ENCODE results near the gene DLGAP4.

DLGAP4 gene

DNA sequence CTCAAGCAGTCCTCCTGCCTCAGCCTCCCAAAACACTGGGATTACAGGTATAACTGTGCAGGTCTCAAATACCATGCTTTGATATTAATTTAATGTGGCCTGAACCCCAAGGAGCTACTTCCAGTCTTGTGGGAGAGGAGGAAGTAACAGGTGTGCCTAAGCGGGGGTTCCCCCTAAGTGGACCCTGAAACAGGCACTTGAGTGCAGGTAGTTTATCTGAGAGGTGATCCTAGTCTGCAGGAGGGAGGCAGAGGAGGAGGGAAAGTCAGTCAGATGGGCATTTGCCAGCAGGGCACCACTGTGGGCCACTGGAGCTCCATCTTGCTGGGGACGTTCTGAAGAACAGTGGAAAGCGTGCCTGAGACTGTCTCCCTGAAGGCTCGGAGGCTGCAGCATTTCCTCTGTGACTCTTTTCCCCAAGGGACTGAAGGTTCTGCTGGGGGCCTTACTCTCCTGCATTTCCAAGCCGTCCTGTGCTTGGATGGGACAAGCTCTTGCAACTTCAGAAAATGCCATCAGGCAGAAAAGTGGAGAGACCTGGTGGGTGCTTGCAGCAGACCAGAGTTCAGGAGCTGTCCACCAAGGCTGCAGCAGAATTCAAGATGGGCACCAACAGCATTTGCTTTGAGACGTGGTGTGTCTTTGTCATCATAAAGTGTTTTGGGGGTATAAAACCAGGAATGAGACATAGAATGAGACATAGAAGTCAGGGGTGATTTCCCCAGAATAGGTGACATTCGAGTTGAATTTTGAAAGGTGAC is 4.6 kb upstream of the DLGAP4 start:
- TF ChIP-seq, protein P1, sequence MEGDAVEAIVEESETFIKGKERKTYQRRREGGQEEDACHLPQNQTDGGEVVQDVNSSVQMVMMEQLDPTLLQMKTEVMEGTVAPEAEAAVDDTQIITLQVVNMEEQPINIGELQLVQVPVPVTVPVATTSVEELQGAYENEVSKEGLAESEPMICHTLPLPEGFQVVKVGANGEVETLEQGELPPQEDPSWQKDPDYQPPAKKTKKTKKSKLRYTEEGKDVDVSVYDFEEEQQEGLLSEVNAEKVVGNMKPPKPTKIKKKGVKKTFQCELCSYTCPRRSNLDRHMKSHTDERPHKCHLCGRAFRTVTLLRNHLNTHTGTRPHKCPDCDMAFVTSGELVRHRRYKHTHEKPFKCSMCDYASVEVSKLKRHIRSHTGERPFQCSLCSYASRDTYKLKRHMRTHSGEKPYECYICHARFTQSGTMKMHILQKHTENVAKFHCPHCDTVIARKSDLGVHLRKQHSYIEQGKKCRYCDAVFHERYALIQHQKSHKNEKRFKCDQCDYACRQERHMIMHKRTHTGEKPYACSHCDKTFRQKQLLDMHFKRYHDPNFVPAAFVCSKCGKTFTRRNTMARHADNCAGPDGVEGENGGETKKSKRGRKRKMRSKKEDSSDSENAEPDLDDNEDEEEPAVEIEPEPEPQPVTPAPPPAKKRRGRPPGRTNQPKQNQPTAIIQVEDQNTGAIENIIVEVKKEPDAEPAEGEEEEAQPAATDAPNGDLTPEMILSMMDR (conservative IDR thresholded peaks at IDR 0.05; ENCODE audit: control insufficient read depth, insufficient read depth, low read depth, low read length), result no peak
- no peak for DNase-seq (ENCODE audit: low read depth)
- H3K4me3 ChIP-seq (ENCODE audit: control insufficient read depth, low read depth, low read length), result no peak overlapping the region

DNA sequence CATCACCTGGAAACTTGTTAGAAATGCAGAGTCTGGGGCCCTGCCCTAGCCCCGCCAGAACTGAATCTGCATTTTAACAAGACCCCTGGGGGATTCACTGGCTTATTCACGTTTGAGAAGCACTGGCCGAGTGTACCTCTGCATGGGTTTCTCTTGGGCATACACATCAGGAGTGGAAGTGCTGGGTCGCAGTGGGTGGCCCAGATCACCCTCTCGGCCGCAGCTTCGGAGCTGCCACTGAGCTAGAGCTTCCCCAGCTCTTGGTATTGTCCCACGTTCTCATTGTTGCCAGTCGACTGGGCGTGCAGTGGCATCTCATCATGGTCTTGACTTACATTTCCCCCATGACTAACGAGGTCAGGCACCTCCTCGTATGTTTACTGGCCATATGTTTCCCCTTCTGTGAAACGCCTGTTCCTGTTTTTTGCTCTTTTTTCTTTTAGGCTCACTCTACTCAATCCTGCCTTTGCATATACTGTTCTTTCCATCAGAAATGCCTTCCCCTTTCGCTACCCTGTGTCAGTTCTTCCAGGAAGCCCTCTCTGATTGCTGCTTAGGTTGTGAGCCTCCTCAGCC is 3.0 kb upstream of the DLGAP4 start:
- TF ChIP-seq, protein P1 (conservative IDR thresholded peaks at IDR 0.05; ENCODE audit: control insufficient read depth, insufficient read depth, low read depth, low read length), result no peak
- H3K4me3 ChIP-seq (ENCODE audit: control insufficient read depth, low read depth, low read length), result no peak overlapping the region
- DNase-seq (ENCODE audit: low read depth), result no peak

DNA sequence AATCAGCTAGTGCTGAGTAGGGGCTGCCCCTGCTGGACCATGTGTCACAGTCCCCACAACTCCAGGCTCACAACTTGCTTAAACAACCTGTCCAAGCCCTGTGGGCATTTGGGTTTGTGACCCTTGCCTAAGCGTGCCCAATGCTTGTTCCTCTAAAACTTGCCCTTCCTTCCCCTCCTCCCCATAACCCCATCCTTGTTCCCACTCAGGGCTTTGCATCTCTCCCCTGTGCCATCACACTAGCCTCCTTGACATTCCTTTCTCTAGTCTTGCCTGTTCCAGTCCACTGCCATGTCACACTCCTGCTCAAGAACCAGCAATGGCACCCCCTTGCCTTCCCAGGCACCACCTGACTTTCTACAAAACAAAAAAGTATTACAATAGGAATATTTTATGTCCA is 2.3 kb upstream of the DLGAP4 start:
- no peak for DNase-seq (ENCODE audit: low read depth)
- TF ChIP-seq, protein P1 (conservative IDR thresholded peaks at IDR 0.05; ENCODE audit: control insufficient read depth, insufficient read depth, low read depth, low read length), result no peak
- no peak overlapping the region for H3K4me3 ChIP-seq (ENCODE audit: control insufficient read depth, low read depth, low read length)

DNA sequence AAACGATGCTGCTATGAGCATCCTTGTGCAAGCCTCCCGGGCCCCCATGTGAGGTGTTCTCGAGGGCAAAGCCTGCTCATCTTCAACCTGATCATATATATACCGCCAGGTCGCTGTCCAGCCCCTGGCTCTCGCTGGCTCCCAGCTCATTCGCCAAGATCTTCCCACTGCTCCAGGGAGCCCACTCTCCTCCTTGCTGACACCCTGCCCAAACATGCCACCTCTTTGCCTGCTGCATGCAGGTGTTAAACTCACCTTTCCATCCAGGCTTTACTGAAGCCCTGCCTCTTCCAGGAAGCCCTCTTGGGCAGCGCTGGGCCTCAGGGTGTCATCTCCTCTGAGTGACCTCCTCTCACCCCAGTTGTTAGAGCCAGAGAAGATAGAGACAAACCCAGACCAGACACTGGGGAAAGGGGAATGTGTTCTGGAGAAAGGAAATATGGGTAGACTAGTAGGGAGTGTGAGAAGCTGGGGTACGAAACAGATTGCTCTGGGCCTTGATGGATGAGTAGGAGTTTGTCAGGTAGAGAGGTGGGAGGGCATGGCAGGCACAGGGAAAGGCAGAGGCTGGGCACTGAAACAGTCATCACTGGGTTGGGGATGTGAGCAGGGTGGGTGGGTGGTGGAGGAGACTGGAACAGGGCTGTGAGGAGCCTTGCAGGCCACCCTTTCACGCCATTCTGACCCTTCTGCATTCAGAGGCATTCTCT is 1.2 kb upstream of the DLGAP4 start:
- no peak overlapping the region for H3K4me3 ChIP-seq (ENCODE audit: control insufficient read depth, low read depth, low read length)
- DNase-seq (ENCODE audit: low read depth), result no peak
- TF ChIP-seq, protein P1 (conservative IDR thresholded peaks at IDR 0.05; ENCODE audit: control insufficient read depth, insufficient read depth, low read depth, low read length), result no peak

DNA sequence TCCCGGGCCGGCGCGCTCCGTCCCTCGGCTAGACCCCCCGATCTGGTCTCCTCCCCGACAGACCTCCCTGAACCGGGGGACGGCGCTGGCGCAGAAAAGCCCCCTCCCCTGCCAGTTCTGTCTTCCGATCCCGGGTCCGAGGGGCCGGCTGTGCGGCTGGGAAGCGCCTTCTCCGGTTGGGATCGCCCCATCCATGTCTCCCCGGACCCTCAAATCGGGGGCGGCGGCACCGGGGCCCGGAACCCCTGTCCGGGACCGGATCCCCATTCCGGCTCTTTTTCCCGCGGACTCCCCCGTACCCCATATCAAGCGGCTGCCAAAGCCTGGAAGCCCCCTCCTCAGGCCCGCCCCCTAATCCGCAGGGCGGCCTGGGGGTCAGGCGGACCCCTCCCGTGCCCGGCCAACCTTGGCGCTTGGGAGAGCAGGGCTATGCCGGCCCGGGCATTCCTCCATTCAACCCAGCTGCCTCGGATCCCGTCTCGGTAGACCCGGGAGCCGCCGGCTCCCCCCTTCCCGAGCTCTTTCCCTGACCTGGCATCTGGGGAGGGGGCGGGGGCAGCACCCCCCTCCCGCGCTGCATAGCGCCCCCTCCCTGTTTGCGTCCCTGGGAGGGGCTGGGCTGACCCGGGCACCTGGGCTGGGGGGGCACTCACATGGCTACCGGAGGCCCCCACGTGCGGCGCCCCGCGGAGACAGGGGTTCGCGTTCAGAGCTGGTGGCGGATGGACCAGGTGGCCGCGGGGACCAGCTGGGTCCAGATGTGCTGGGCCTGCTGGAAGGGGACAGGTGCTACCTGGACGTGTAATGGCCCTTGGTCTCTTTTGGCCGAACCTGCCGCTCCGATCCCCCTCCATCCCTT is 643 bp downstream of the DLGAP4 start:
- TF ChIP-seq, protein P1 (conservative IDR thresholded peaks at IDR 0.05; ENCODE audit: control insufficient read depth, insufficient read depth, low read depth, low read length), result no peak
- no peak for DNase-seq (ENCODE audit: low read depth)
- no peak overlapping the region for H3K4me3 ChIP-seq (ENCODE audit: control insufficient read depth, low read depth, low read length)
